IMR-90 (cell line): ENCODE results near the gene RNASE1. TPM values are rescaled to one million over a fixed set of nuclear protein-coding genes. Genes with fewer than 3 reads are reported as not detected.

Source experiments
- ATAC-seq: fragments of 200-7000 bp; cut with Tn5 transposase; 2 replicates; pipeline ENCODE4 v1.9.1; 2020; ENCODE audit warnings: low read depth, mild to moderate bottlenecking, moderate library complexity
- BruUV-seq: library from RNA; stranded (reverse); fragments of 400-500 nt; replicated peaks from 2 replicates; lab custom pipeline; 2021; lab: Mats Ljungman, UMichigan
- CTCF ChIA-PET: fragments of 300-600 bp; formaldehyde crosslinking; extraction: SDS; loops from one replicate; lab custom pipeline; 2021; ENCODE audit warnings: antibody characterized with exemption; lab: Yijun Ruan, JAX
- POLR2A ChIA-PET: fragments of 300-600 bp; sonication (Branson Sonifier 250); formaldehyde crosslinking; loops from one replicate; lab custom pipeline; 2022; ENCODE audit warnings: antibody characterized with exemption; ENCODE audit not compliant: unreplicated experiment; lab: Charles Lee
- DNase-seq: peaks from one replicate; pipeline ENCODE4 v3.0.0; 2013
- H2AFZ ChIP-seq: replicated peaks from 2 replicates; pipeline ENCODE3; 2013; ENCODE audit warnings: low read length, mild to moderate bottlenecking; ENCODE audit not compliant: poor library complexity
- H2AK5ac ChIP-seq: 2 replicates; pipeline ENCODE4 v1.6.1; 2013; ENCODE audit warnings: low read depth, low read length, inconsistent platforms
- H2AK9ac ChIP-seq: replicated peaks from 2 replicates; pipeline ENCODE3; 2013; ENCODE audit warnings: mild to moderate bottlenecking, low read depth, low read length, moderate library complexity; ENCODE audit not compliant: poor library complexity
- H2BK120ac ChIP-seq: 2 replicates; pipeline ENCODE4 v1.6.1; 2013; ENCODE audit warnings: low read depth, low read length, inconsistent platforms
- H2BK15ac ChIP-seq: 3 replicates; pipeline ENCODE4 v1.6.1; 2013; ENCODE audit warnings: low read depth, low read length, inconsistent platforms
- H2BK20ac ChIP-seq: 2 replicates; pipeline ENCODE4 v1.6.1; 2013; ENCODE audit warnings: low read depth, mild to moderate bottlenecking, inconsistent platforms, low read length, moderate library complexity
- H2BK5ac ChIP-seq: 2 replicates; pipeline ENCODE4 v1.6.1; 2013; ENCODE audit warnings: mild to moderate bottlenecking, low read depth, low read length, inconsistent platforms; ENCODE audit not compliant: poor library complexity, severe bottlenecking
- H3K14ac ChIP-seq: replicated peaks from 2 replicates; pipeline ENCODE4 v1.6.1; 2013; ENCODE audit warnings: low read depth, low read length, inconsistent platforms
- H3K18ac ChIP-seq: 2 replicates; pipeline ENCODE4 v1.6.1; 2013; ENCODE audit warnings: low read depth, low read length, control low read depth
- H3K23ac ChIP-seq: 2 replicates; pipeline ENCODE4 v1.6.1; 2013; ENCODE audit warnings: low read depth, low read length, inconsistent platforms
- H3K27ac ChIP-seq: 2 replicates; pipeline ENCODE4 v1.5.1; 2013; ENCODE audit warnings: mild to moderate bottlenecking, control low read depth, low read length; ENCODE audit not compliant: insufficient read depth
- H3K27me3 ChIP-seq: 2 replicates; pipeline ENCODE4 v1.6.1; 2013; ENCODE audit warnings: low read length; ENCODE audit not compliant: control insufficient read depth, insufficient read depth
- H3K36me3 ChIP-seq: 2 replicates; pipeline ENCODE4 v1.6.1; 2013; ENCODE audit warnings: low read length, mixed read lengths; ENCODE audit not compliant: control insufficient read depth, insufficient read depth
- H3K4ac ChIP-seq: 2 replicates; pipeline ENCODE4 v1.6.1; 2013; ENCODE audit warnings: low read depth, low read length, inconsistent platforms
- H3K4me1 ChIP-seq: 2 replicates; pipeline ENCODE4 v1.6.1; 2013; ENCODE audit warnings: low read length, mixed read lengths; ENCODE audit not compliant: control insufficient read depth, insufficient read depth
- H3K4me2 ChIP-seq: 2 replicates; pipeline ENCODE4 v1.6.1; 2013; ENCODE audit warnings: low read depth, mild to moderate bottlenecking, control low read depth, low read length, moderate library complexity
- H3K4me3 ChIP-seq: 2 replicates; pipeline ENCODE4 v1.5.1; 2013; ENCODE audit warnings: low read depth, mild to moderate bottlenecking, control low read depth, low read length, moderate library complexity; ENCODE audit not compliant: insufficient read depth
- H3K56ac ChIP-seq: 2 replicates; pipeline ENCODE4 v1.6.1; 2013; ENCODE audit warnings: low read length, inconsistent platforms; ENCODE audit not compliant: insufficient read depth; ENCODE audit errors: extremely low read depth
- H3K79me1 ChIP-seq, 2 experiments: 2 replicates each; pipeline ENCODE4 v1.6.1; 2013; ENCODE audit warnings: low read length in 2 of 2, inconsistent platforms in 1 of 2, low read depth in 1 of 2
- H3K9ac ChIP-seq: 2 replicates; pipeline ENCODE4 v1.6.1; 2013; ENCODE audit warnings: low read depth, low read length, control low read depth
- H3K9me1 ChIP-seq: 2 replicates; pipeline ENCODE4 v1.6.1; 2013; ENCODE audit warnings: low read length, inconsistent platforms; ENCODE audit not compliant: insufficient read depth
- H3K9me3 ChIP-seq: 2 replicates; pipeline ENCODE4 v1.6.1; 2013; ENCODE audit warnings: low read length; ENCODE audit not compliant: control insufficient read depth, insufficient read depth
- H4K20me1 ChIP-seq: 2 replicates; pipeline ENCODE4 v1.6.1; 2013; ENCODE audit warnings: low read length, inconsistent platforms; ENCODE audit not compliant: insufficient read depth
- H4K5ac ChIP-seq: 2 replicates; pipeline ENCODE4 v1.6.1; 2013; ENCODE audit warnings: mild to moderate bottlenecking, low read depth, low read length, control low read depth
- H4K8ac ChIP-seq, 2 experiments: 2 replicates each; pipeline ENCODE4 v1.6.1; 2013; ENCODE audit warnings: low read depth in 2 of 2, low read length in 2 of 2, control low read depth in 1 of 2, inconsistent platforms in 1 of 2
- H4K91ac ChIP-seq: 2 replicates; pipeline ENCODE4 v1.6.1; 2013; ENCODE audit warnings: low read depth, low read length, inconsistent platforms; ENCODE audit not compliant: insufficient read depth
- BHLHE40 ChIP-seq: fragments of 150-350 bp; IDR thresholded peaks from 2 replicates; pipeline ENCODE4 v1.6.1; 2016; ENCODE audit warnings: mild to moderate bottlenecking, low read depth, low read length
- CEBPB ChIP-seq: IDR thresholded peaks from 2 replicates; pipeline ENCODE4 v1.6.1; 2012; ENCODE audit warnings: low read depth, low read length, improper control_type of control experiment
- CTCF ChIP-seq: conservative IDR thresholded peaks from 2 replicates; pipeline ENCODE4 v1.5.1; 2012; ENCODE audit warnings: mild to moderate bottlenecking, low read depth, low read length, improper control_type of control experiment
- FOS ChIP-seq: fragments of 150-350 bp; IDR thresholded peaks from 2 replicates; pipeline ENCODE4 v1.6.1; 2016; ENCODE audit warnings: low read depth, low read length
- MAFK ChIP-seq: IDR thresholded peaks from 2 replicates; pipeline ENCODE4 v1.6.1; 2012; ENCODE audit warnings: low read depth, low read length, improper control_type of control experiment
- MAZ ChIP-seq: IDR thresholded peaks from 2 replicates; pipeline ENCODE4 v1.6.1; 2012; ENCODE audit warnings: low read depth, mild to moderate bottlenecking, low read length, improper control_type of control experiment, moderate library complexity, borderline replicate concordance
- NFE2L2 ChIP-seq: fragments of 150-350 bp; IDR thresholded peaks from 2 replicates; pipeline ENCODE4 v1.6.1; 2016; ENCODE audit warnings: low read depth, mild to moderate bottlenecking, low read length
- POLR2A ChIP-seq: IDR thresholded peaks from 2 replicates; pipeline ENCODE4 v1.6.1; 2012; ENCODE audit warnings: mild to moderate bottlenecking, low read depth, low read length
- RAD21 ChIP-seq: IDR thresholded peaks from 2 replicates; pipeline ENCODE4 v1.6.1; 2012; ENCODE audit warnings: low read length, improper control_type of control experiment
- RCOR1 ChIP-seq: IDR thresholded peaks from 2 replicates; pipeline ENCODE4 v1.6.1; 2012; ENCODE audit warnings: mild to moderate bottlenecking, low read length, improper control_type of control experiment; ENCODE audit not compliant: insufficient replicate concordance
- SMC3 ChIP-seq: fragments of 150-350 bp; IDR thresholded peaks from 2 replicates; pipeline ENCODE4 v1.6.1; 2016; ENCODE audit warnings: low read depth, mild to moderate bottlenecking, antibody characterized with exemption, low read length, moderate library complexity
- USF2 ChIP-seq: fragments of 150-350 bp; IDR thresholded peaks from 2 replicates; pipeline ENCODE4 v1.6.1; 2017; ENCODE audit warnings: mild to moderate bottlenecking, antibody characterized with exemption, low read length, low read depth
- dilution Hi-C: fragments of 300-500 bp; cut with HindIII; formaldehyde crosslinking; loops from one replicate; pipeline ENCODE4 v1.14.3; 2018; ENCODE audit warnings: low sequenced_read_pairs; ENCODE audit not compliant: unreplicated experiment
- in situ Hi-C: fragments of 300-500 bp; cut with MboI; formaldehyde crosslinking; loops from 3 replicates; pipeline ENCODE4 v1.14.3; 2019; ENCODE audit warnings: low sequenced_read_pairs, inconsistent platforms, mixed read lengths
- intact Hi-C: fragments of 100-400 bp; cut with micrococcal nuclease; formaldehyde crosslinking; loops from 2 replicates; pipeline ENCODE4 v1.10.0; 2022
- polyA plus RNA-seq, 3 experiments: library from polyadenylated mRNA; depleted of rRNA; stranded (reverse); fragments of >200 nt; gene quantifications; 2 replicates each; pipeline ENCODE4 v1.2.3, GENCODE V29; 2012; ENCODE audit warnings: low replicate concordance in 1 of 3
- total RNA-seq: library from RNA; depleted of rRNA; stranded (reverse); fragments of >200 nt; gene quantifications from 2 replicates; pipeline ENCODE4 v1.2.3, GENCODE V29; 2012
- TF ChIP-seq, protein P1 (sequence below): fragments of 150-350 bp; IDR thresholded peaks from 2 replicates; pipeline ENCODE4 v1.6.1; 2016; ENCODE audit warnings: low read depth, mild to moderate bottlenecking, low read length, moderate library complexity, borderline replicate concordance

RNASE1 gene
- total and polyA plus RNA-seq, 2 of the 4 experiments (the other 2 are of a cell fraction) = not detected

DNA sequence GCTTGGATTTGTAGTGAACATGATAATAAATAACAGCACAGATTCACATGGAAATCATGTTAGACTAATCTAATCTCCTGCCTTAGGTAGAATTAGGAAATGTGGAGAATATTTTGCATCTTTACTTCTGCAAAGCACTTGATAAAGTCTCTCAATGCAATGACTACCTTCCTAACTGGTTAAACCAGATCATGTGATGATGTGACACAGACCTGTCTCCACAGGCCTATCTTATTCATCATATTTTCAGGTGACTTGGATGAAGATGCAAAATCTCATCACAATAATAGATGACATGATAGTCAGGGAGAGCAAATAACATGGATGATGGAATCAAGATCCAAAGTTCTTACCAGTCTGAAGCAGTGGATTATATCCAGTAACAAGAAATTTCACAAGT is 38.5 kb upstream of the RNASE1 start:
- Histone ChIP-seq H2AK5ac (no peak overlapping the region), H3K9ac (no peak overlapping the region), H3K9me3 (no peaks in the 10 kb centered on the region), H3K4ac (no peak overlapping the region), H3K23ac (no peak overlapping the region), H3K27me3 (no peaks in the 10 kb centered on the region; the same call in 1 of the 2 replicates), H3K4me2 (no peak overlapping the region), H4K5ac (no peak overlapping the region), H4K8ac (no peak overlapping the region), H3K36me3 (no peaks in the 10 kb centered on the region), H3K9me1 (no peaks in the 10 kb centered on the region), H2AK9ac (no peak overlapping the region), H2BK15ac (no peak overlapping the region), H2AFZ (no peak overlapping the region), H3K18ac (no peak overlapping the region), H3K4me3 (no peak overlapping the region), H4K20me1 (no peaks in the 10 kb centered on the region), H3K56ac (no peak overlapping the region), H3K4me1 (no peaks in the 10 kb centered on the region), H2BK5ac (no peak overlapping the region), H3K79me1 (no peaks in the 10 kb centered on the region), H2BK20ac (no peak overlapping the region), H3K27ac (no peak overlapping the region), H2BK120ac (no peak overlapping the region), H4K91ac (no peak overlapping the region), H3K14ac (no peak overlapping the region)
- no TSS peak for BruUV-seq
- ChIA-PET CTCF (no interaction called here), POLR2A (no interaction called here)
- in situ Hi-C loops = no loop called here
- intact Hi-C loops = no loop called here
- DNase-seq (no peak), ATAC-seq (no peak)
- TF ChIP-seq NFE2L2 = no peak
- no peak for TF ChIP-seq CEBPB
- TF ChIP-seq RAD21 = no peak
- TF ChIP-seq MAZ = no peak
- no peak for TF ChIP-seq POLR2A
- no peak for TF ChIP-seq USF2
- TF ChIP-seq CTCF = no peak
- TF ChIP-seq MAFK = no peak
- TF ChIP-seq, protein P1, sequence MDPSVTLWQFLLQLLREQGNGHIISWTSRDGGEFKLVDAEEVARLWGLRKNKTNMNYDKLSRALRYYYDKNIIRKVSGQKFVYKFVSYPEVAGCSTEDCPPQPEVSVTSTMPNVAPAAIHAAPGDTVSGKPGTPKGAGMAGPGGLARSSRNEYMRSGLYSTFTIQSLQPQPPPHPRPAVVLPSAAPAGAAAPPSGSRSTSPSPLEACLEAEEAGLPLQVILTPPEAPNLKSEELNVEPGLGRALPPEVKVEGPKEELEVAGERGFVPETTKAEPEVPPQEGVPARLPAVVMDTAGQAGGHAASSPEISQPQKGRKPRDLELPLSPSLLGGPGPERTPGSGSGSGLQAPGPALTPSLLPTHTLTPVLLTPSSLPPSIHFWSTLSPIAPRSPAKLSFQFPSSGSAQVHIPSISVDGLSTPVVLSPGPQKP = no peak
- TF ChIP-seq SMC3 = no peak
- no peak for TF ChIP-seq RCOR1
- TF ChIP-seq BHLHE40 = no peak
- no peak for TF ChIP-seq FOS
- dilution Hi-C loops = no loop called here
